PC-9 (cell line): ENCODE results near the gene TRIM39. TPM values are rescaled to one million over a fixed set of nuclear protein-coding genes. Genes with fewer than 3 reads are reported as not detected.

ENCODE experiments used
- BruUV-seq: library from RNA; stranded (reverse); fragments of 400-500 nt; replicated peaks from 2 replicates; lab custom pipeline; 2021; lab: Mats Ljungman, UMichigan
- CTCF ChIA-PET: fragments of 300-600 bp; sonication (Branson Sonifier 250); formaldehyde crosslinking; loops from one replicate; lab custom pipeline; 2022; ENCODE audit warnings: antibody characterized with exemption; lab: Charles Lee
- POLR2A ChIA-PET: fragments of 300-600 bp; sonication (Branson Sonifier 250); formaldehyde crosslinking; loops from one replicate; lab custom pipeline; 2022; ENCODE audit warnings: antibody characterized with exemption; ENCODE audit not compliant: unreplicated experiment; lab: Charles Lee
- DNase-seq, 2 experiments: peaks; one replicate each; pipeline versions ENCODE4 v3.0.0 to v3.0.0-alpha.2; 2015 to 2022; ENCODE audit warnings: mixed read lengths in 1 of 2
- H2AFZ ChIP-seq: fragments of 200-600 bp; sonication (generic); 2 replicates; pipeline ENCODE4 v1.8.1; 2017; ENCODE audit warnings: antibody characterized with exemption
- H3F3A ChIP-seq: fragments of 200-600 bp; sonication (generic); 2 replicates; pipeline ENCODE4 v1.8.1; 2017; ENCODE audit warnings: antibody characterized with exemption, mild to moderate bottlenecking, low read depth; ENCODE audit not compliant: insufficient read depth
- H3K27ac ChIP-seq: fragments of 200-600 bp; sonication (generic); 2 replicates; pipeline ENCODE4 v1.6.1; 2016; ENCODE audit warnings: mixed run types
- H3K27me3 ChIP-seq: fragments of 200-600 bp; sonication (generic); 2 replicates; pipeline ENCODE4 v1.6.1; 2016; ENCODE audit warnings: low read depth, mixed run types; ENCODE audit not compliant: insufficient read depth
- H3K36me3 ChIP-seq: fragments of 200-600 bp; sonication (generic); 2 replicates; pipeline ENCODE4 v1.6.1; 2016; ENCODE audit warnings: low read depth, mixed run types
- H3K4me1 ChIP-seq: fragments of 200-600 bp; sonication (generic); replicated peaks from 2 replicates; pipeline ENCODE4 v1.6.1; 2016; ENCODE audit warnings: mixed run types; ENCODE audit not compliant: insufficient read depth
- H3K4me2 ChIP-seq: fragments of 200-600 bp; sonication (generic); 2 replicates; pipeline ENCODE4 v1.6.1; 2017; ENCODE audit warnings: mixed run types
- H3K4me3 ChIP-seq: fragments of 200-600 bp; sonication (generic); 2 replicates; pipeline ENCODE4 v1.6.1; 2016; ENCODE audit warnings: mixed run types
- H3K79me2 ChIP-seq: fragments of 200-600 bp; sonication (generic); 2 replicates; pipeline ENCODE4 v1.6.1; 2017; ENCODE audit warnings: low read depth, mixed run types
- H3K9me2 ChIP-seq: fragments of 200-600 bp; sonication (generic); 2 replicates; pipeline ENCODE4 v1.8.1; 2017; ENCODE audit warnings: mild to moderate bottlenecking; ENCODE audit not compliant: insufficient read depth
- H3K9me3 ChIP-seq: fragments of 200-600 bp; sonication (generic); 2 replicates; pipeline ENCODE4 v1.8.1; 2016; ENCODE audit warnings: low read depth; ENCODE audit not compliant: insufficient read depth
- H4K20me1 ChIP-seq: fragments of 200-600 bp; sonication (generic); 2 replicates; pipeline ENCODE4 v1.8.1; 2017; ENCODE audit not compliant: insufficient read depth
- CTCF ChIP-seq: fragments of 200-600 bp; sonication (generic); conservative IDR thresholded peaks from 2 replicates; pipeline ENCODE4 v1.6.1; 2017; ENCODE audit warnings: mixed run types, antibody characterized with exemption, mild to moderate bottlenecking, moderate library complexity
- EZH2 ChIP-seq: fragments of 200-600 bp; sonication (generic); IDR thresholded peaks from 2 replicates; pipeline ENCODE4 v1.8.0; 2017; ENCODE audit warnings: antibody characterized with exemption, low read depth
- intact Hi-C: fragments of 100-400 bp; cut with micrococcal nuclease; formaldehyde crosslinking; loops from one replicate; pipeline ENCODE4 v1.10.0; 2022; ENCODE audit not compliant: unreplicated experiment
- total RNA-seq: library from RNA; stranded (reverse); gene quantifications from 2 replicates; pipeline ENCODE4 v1.2.3, GENCODE V29; 2021

TRIM39 gene
- total RNA-seq, 1 experiment from 2014 or later: 14.4 TPM

GRCh38 chr6:30312266-30312665 lies 14.5 kb upstream of the TRIM39 start:
- Histone ChIP-seq H3K4me3 (no peak overlapping the region), H3K27ac (no peak overlapping the region), H3F3A (no peaks in the 10 kb centered on the region; the same call in 1 of the 2 replicates), H3K36me3 (peaks cover 10% of the 10 kb centered on the region), H3K79me2 (peaks cover 52% of the 10 kb centered on the region), H3K4me2 (no peak overlapping the region), H3K9me2 (no peaks in the 10 kb centered on the region), H3K4me1 (no peaks in the 10 kb centered on the region), H3K27me3 (no peaks in the 10 kb centered on the region), H2AFZ (no peak overlapping the region), H4K20me1 (peaks cover 29% of the 10 kb centered on the region; the same call in 1 of the 2 replicates), H3K9me3 (no peaks in the 10 kb centered on the region)
- BruUV-seq: no TSS peak
- CTCF ChIA-PET: no interaction called here
- intact Hi-C loops: no loop called here
- POLR2A ChIA-PET: interaction anchor here (0.7 kb wide), 1 partner anchor 190 kb away, joined by 6 read pairs; no protein-coding TSS in a partner anchor
- no peak for DNase-seq
- TF ChIP-seq EZH2: no peak
- TF ChIP-seq CTCF: no peak

- intact Hi-C loops: no loop called here
- Histone ChIP-seq H2AFZ (no peak overlapping the region), H3K9me2 (no peaks in the 10 kb centered on the region), H3K9me3 (no peaks in the 10 kb centered on the region), H3K36me3 (peaks cover 8% of the 10 kb centered on the region), H3K4me2 (no peak overlapping the region), H4K20me1 (peaks cover 34% of the 10 kb centered on the region; the same call in 1 of the 2 replicates), H3K4me1 (no peaks in the 10 kb centered on the region), H3F3A (no peaks in the 10 kb centered on the region; the same call in 1 of the 2 replicates), H3K27me3 (no peaks in the 10 kb centered on the region), H3K79me2 (peaks cover 56% of the 10 kb centered on the region), H3K4me3 (no peak overlapping the region), H3K27ac (no peak overlapping the region)
- no TSS peak for BruUV-seq
- ChIA-PET CTCF (no interaction called here), POLR2A (no interaction called here)
- DNase-seq: no peak
- TF ChIP-seq CTCF (no peak), EZH2 (no peak)
Observed at GRCh38 chr6:30312676-30313321, 13.9 kb upstream of the TRIM39 start.

- Histone ChIP-seq H2AFZ (no peak overlapping the region), H4K20me1 (peaks cover 48% of the 10 kb centered on the region), H3K4me3 (no peak overlapping the region), H3K9me3 (no peaks in the 10 kb centered on the region), H3K9me2 (no peaks in the 10 kb centered on the region), H3K4me2 (no peak overlapping the region), H3K36me3 (peaks cover 10% of the 10 kb centered on the region), H3K27ac (no peak overlapping the region), H3K79me2 (peaks cover 73% of the 10 kb centered on the region), H3K4me1 (no peaks in the 10 kb centered on the region), H3K27me3 (no peaks in the 10 kb centered on the region), H3F3A (no peaks in the 10 kb centered on the region; the same call in 1 of the 2 replicates)
- BruUV-seq: no TSS peak
- TF ChIP-seq CTCF: no peak
- no peak for TF ChIP-seq EZH2
- POLR2A ChIA-PET: no interaction called here
- intact Hi-C loops: no loop called here
- no peak for DNase-seq
- CTCF ChIA-PET: no interaction called here
Observed at GRCh38 chr6:30315156-30315555, 11.6 kb upstream of the TRIM39 start.
